Smooth muscle cell (in vitro differentiated cells): ENCODE measurements around the gene FUT3. TPM values are rescaled to one million over a fixed set of nuclear protein-coding genes. Genes with fewer than 3 reads are reported as not detected.

ENCODE experiments used
- DNase-seq: peaks from one replicate; lab custom pipeline; 2025; ENCODE audit not compliant: unreplicated experiment; lab: John Stamatoyannopoulos, UW
- H2AFZ ChIP-seq: fragments of 200-600 bp; sonication (generic); 2 replicates; pipeline ENCODE4 v1.6.0; 2016; ENCODE audit warnings: antibody characterized with exemption, low read depth, mild to moderate bottlenecking
- H3F3A ChIP-seq: fragments of 200-600 bp; sonication (generic); 2 replicates; pipeline ENCODE4 v1.6.0; 2017; ENCODE audit warnings: antibody characterized with exemption, low read depth
- H3K27ac ChIP-seq: fragments of 200-600 bp; sonication (generic); 2 replicates; pipeline ENCODE4 v1.5.1; 2016; ENCODE audit warnings: low read depth, mild to moderate bottlenecking
- H3K27me3 ChIP-seq: fragments of 200-600 bp; sonication (generic); 2 replicates; pipeline ENCODE4 v1.6.1; 2016; ENCODE audit warnings: low read depth, mild to moderate bottlenecking
- H3K36me3 ChIP-seq: fragments of 200-600 bp; sonication (generic); 2 replicates; pipeline ENCODE4 v1.5.1; 2016; ENCODE audit warnings: low read depth
- H3K4me1 ChIP-seq: fragments of 200-600 bp; sonication (generic); 2 replicates; pipeline ENCODE4 v1.5.1; 2016; ENCODE audit warnings: low read depth
- H3K4me2 ChIP-seq: fragments of 200-600 bp; sonication (generic); 2 replicates; pipeline ENCODE4 v1.6.0; 2016; ENCODE audit warnings: mild to moderate bottlenecking
- H3K4me3 ChIP-seq: fragments of 200-600 bp; sonication (generic); 2 replicates; pipeline ENCODE4 v1.5.1; 2016; ENCODE audit warnings: mild to moderate bottlenecking
- H3K79me2 ChIP-seq: fragments of 200-600 bp; sonication (generic); 2 replicates; pipeline ENCODE4 v1.6.0; 2016; ENCODE audit warnings: low read depth, mild to moderate bottlenecking
- H3K9ac ChIP-seq: fragments of 200-600 bp; sonication (generic); 2 replicates; pipeline ENCODE4 v1.6.0; 2016; ENCODE audit warnings: low read depth
- H3K9me3 ChIP-seq: fragments of 200-600 bp; sonication (generic); replicated peaks from 2 replicates; pipeline ENCODE4 v1.5.1; 2016; ENCODE audit warnings: low read depth
- H4K20me1 ChIP-seq: fragments of 200-600 bp; sonication (generic); 2 replicates; pipeline ENCODE4 v1.6.0; 2016; ENCODE audit warnings: low read depth
- WGBS: methylation state at CpG from one replicate; pipeline ENCODE4 v1.1.7; 2016; ENCODE audit warnings: low lambda C conversion rate; 5-methylcytosine and 5-hydroxymethylcytosine counted together
- polyA plus RNA-seq: library from polyadenylated mRNA; unstranded; fragments of >200 nt; fragmentation: Nextera tagmentation; extraction: Ambion mirVana; gene quantifications from 2 replicates; pipeline ENCODE4 v1.2.1, GENCODE V29; 2016
- total RNA-seq: library from RNA; depleted of rRNA; stranded (reverse); fragments of >200 nt; gene quantifications from 2 replicates; pipeline ENCODE4 v1.2.3, GENCODE V29; 2014
- TF ChIP-seq, protein P1 (sequence below): fragments of 200-600 bp; sonication (generic); IDR thresholded peaks from 2 replicates; pipeline ENCODE4 v1.5.1; 2017; ENCODE audit warnings: borderline replicate concordance, mild to moderate bottlenecking, antibody characterized with exemption; ENCODE audit not compliant: insufficient read depth, poor library complexity, severe bottlenecking

The FUT3 gene
- total and polyA plus RNA-seq, 2 experiments from 2014 or later: 0.24 to 0.58 TPM

DNA sequence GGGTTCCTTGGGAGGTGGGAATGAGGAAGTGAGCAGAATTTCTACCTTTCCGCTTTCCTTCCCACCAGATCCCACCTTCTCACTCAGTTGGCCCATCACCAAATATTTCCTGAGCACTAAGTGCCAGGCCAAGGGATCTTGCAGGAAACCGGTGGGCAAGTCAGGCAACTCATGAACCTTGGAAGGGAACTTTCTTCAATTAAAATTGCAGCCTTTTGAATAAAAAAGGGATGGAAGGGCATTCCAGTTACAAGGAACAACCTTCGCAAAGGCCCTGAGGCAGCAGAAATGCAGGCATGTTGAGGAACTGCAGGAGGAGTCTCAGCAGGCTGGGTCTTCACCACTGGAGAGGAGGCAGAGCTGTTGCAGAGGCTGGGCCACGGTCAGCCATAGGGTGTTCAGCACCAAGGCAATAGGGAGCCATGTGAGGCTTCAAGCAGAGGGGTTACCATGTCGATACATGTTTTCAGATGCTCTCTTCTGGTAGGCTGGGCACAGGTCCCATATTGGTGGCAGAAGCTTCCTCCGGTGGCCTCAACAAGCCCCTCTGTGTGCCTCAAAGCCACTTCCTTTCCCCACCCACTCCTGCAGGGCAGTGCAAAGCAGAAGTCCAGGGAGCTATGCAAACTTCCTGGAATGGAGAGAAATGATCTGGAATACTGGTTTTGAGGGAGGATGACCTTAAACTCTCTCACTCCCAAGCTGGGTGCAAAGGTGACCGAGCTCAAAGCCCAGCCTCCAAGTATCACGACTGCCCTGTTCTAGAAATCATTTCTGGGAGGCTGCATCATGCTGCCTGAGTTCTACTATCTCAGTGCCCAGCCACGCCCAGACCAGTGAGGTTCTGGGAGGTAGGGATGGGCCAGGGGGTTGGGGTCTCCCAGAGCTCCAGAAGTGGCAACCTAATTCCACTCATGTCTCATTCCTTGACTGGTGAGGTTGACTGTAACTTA, 11.9 kb downstream of the FUT3 start, which contains the start of gene FUT6:
Gene FUT6 (minus strand): TSS at position 638 of the 953 bp plus-strand sequence. CDS start 7,135 bp downstream, outside the sequence.
- H3K9me3 ChIP-seq: no peaks in the 10 kb centered on the region
- no peaks in the 10 kb centered on the region for H3K79me2 ChIP-seq
- no peak for DNase-seq
- WGBS: 91% methylated on average over 9 of the region's 9 CpGs
- H3K36me3 ChIP-seq: no peaks in the 10 kb centered on the region
- no peaks in the 10 kb centered on the region for H3K27me3 ChIP-seq
- H3K27ac ChIP-seq: no peak within 1 kb of the TSS
- no peak within 1 kb of the TSS for H3K4me3 ChIP-seq
- no peaks in the 10 kb centered on the region for H3K4me1 ChIP-seq
- no peak within 1 kb of the TSS for H3K4me2 ChIP-seq
- TF ChIP-seq, protein P1, sequence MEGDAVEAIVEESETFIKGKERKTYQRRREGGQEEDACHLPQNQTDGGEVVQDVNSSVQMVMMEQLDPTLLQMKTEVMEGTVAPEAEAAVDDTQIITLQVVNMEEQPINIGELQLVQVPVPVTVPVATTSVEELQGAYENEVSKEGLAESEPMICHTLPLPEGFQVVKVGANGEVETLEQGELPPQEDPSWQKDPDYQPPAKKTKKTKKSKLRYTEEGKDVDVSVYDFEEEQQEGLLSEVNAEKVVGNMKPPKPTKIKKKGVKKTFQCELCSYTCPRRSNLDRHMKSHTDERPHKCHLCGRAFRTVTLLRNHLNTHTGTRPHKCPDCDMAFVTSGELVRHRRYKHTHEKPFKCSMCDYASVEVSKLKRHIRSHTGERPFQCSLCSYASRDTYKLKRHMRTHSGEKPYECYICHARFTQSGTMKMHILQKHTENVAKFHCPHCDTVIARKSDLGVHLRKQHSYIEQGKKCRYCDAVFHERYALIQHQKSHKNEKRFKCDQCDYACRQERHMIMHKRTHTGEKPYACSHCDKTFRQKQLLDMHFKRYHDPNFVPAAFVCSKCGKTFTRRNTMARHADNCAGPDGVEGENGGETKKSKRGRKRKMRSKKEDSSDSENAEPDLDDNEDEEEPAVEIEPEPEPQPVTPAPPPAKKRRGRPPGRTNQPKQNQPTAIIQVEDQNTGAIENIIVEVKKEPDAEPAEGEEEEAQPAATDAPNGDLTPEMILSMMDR: no peak
- H3F3A ChIP-seq: no peaks in the 10 kb centered on the region
- no peak within 1 kb of the TSS for H2AFZ ChIP-seq
- no peak within 1 kb of the TSS for H3K9ac ChIP-seq
- H4K20me1 ChIP-seq: no peaks in the 10 kb centered on the region

DNA sequence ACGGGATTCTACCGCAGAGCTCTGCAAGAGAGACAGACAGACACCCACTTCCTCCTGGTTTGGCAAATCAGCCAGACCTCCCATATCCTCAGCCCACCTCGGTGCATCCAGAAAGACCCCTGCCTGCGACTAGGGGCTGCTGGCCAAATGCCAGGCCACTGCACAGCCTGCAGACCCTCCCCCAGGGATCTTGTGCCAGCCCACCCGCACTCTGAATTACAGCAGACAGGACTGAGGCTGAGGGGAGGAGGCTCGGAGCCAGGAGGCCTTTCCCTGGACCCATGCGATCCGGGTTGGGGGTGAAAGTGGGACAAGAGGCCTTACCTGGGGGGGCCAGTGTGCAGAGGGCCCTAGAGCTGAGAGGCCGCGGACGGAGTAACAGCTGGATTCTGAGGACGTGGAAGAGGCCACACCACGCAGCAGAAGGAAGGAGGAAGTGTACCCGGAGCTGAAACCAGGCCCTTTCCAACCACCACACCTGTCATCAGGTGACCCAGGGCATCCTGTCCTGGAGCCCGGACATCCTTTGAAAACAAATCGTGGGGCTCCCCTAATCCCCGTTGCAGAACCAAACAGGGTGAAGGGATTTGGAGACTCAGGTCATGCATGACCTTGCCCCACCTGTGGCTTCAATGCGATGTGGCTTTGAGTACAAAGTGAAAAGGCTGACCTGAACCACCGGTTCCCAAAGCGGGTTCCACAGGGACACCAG, 12.7 kb downstream of the FUT3 start:
- Histone ChIP-seq H4K20me1 (no peaks in the 10 kb centered on the region), H3K4me1 (no peaks in the 10 kb centered on the region), H3K79me2 (no peaks in the 10 kb centered on the region), H3K9me3 (no peaks in the 10 kb centered on the region), H2AFZ (no peak overlapping the region), H3K9ac (no peak overlapping the region), H3K27me3 (no peaks in the 10 kb centered on the region), H3K4me2 (no peak overlapping the region), H3K4me3 (no peak overlapping the region), H3K27ac (no peak overlapping the region), H3K36me3 (no peaks in the 10 kb centered on the region), H3F3A (no peaks in the 10 kb centered on the region)
- no peak for DNase-seq
- TF ChIP-seq, protein P1: no peak
- WGBS: 94% methylated on average over 20 of the region's 20 CpGs

DNA sequence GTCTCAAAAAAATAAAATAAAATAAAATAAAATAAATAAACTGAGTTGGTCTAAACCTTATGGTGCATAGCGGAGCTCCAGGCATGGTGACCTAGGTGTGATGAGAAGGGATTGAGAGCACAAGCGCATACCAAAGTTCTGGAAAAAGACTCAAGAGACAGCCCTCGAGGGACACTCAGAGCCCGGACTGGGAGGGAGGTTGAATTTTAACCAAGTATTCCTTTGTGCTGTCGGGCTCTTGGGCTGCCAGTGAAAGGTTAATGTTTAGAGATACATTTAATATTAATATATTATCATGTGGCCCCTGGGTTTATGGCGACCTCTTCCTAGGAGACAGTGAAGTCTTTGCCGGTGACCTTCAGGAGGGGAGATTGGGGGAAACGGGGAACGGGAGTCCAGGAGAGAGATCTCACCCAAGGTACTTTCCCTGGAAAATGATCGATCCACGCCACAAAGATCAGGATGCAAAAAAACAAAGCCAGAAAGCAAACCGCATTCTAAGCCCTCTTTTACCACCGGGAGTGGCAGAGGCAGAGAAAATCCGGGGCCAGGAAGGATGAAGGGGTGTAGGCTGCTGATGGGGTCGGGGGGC, 13.4 kb downstream of the FUT3 start:
- WGBS: 91% methylated on average over 15 of the region's 15 CpGs
- Histone ChIP-seq H3K4me1 (no peaks in the 10 kb centered on the region), H3K36me3 (no peaks in the 10 kb centered on the region), H2AFZ (no peak overlapping the region), H3K27ac (no peak overlapping the region), H3K4me3 (no peak overlapping the region), H3K79me2 (no peaks in the 10 kb centered on the region), H4K20me1 (no peaks in the 10 kb centered on the region), H3K4me2 (no peak overlapping the region), H3K9me3 (no peaks in the 10 kb centered on the region), H3K27me3 (no peaks in the 10 kb centered on the region), H3K9ac (no peak overlapping the region), H3F3A (no peaks in the 10 kb centered on the region)
- DNase-seq: no peak
- TF ChIP-seq, protein P1: no peak
